Stimulated activated CD4-positive, alpha-beta T cell treated with anti-CD3 and anti-CD28 coated beads, Interleukin-12 subunit alpha, Interleukin-12 subunit beta, amount 100 ng/mL, for 48 hours (primary cell): Measurements from ENCODE around the gene RERE.
"Not testable (repeated sequence)": the region's sequence is repeated elsewhere in the genome, so short reads cannot be mapped to it uniquely, and the experiment has no call there.

ENCODE experiments used
- DNase-seq, 3 donors: peaks; one replicate each; pipeline ENCODE4 v3.0.0-alpha.2; 2020; ENCODE audit warnings: low read depth in 2 of 3, low spot score in 1 of 3

Gene RERE

DNA sequence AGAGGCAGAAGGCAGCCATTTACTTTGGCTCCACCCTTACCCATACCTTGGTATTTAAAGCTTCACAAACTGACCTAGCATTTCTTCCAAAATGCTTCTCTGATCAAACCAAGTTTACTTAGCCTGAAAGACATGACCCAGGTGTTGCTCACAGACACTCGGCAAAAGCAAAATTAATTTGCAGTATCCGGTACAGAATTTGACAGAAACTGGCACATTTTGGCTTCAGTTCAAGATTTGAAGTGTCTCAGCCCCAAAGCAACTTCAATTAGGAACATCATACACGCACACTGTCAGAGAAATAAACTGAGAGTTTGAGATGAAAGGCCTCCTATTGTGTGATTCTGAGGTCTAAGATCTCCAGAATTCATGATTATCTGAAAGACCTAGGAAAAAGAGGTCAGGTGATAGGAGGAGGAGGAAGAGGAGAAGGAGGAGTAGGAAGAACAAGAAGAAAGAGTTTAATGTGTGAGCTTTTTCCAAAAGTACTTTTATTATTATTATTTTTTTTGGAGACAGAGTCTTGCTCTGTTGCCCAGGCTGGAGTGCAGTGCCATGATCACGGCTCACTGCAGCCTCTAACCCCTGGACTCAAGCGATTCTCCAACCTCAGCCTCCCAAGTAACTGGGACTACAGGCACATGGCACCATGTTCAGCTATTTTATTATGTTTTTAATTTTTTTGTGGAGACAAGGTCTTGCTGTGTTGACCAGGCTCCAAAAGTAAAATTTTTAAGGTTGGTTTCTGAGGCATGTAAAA is 355.9 kb downstream of the RERE start:
- no peak for DNase-seq

DNA sequence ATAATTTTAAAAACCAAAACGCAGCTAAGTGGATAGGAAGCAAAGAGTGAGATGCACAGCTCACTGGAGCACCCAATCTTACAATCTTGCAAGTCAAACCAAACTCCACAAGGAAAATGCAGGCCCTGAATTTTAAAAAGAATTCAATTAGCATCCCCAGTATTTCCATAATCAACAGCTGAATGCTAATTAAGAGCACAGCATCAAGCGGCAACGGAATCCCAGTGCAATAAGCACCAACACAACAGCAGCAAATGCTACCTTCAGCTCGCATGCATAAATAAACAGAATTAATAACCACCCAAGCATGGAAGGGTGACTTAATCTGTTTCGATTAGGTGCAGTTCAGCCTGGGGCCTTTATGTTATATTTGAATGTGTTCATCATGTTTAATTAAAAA is 356.7 kb downstream of the RERE start:
- no peak for DNase-seq

DNA sequence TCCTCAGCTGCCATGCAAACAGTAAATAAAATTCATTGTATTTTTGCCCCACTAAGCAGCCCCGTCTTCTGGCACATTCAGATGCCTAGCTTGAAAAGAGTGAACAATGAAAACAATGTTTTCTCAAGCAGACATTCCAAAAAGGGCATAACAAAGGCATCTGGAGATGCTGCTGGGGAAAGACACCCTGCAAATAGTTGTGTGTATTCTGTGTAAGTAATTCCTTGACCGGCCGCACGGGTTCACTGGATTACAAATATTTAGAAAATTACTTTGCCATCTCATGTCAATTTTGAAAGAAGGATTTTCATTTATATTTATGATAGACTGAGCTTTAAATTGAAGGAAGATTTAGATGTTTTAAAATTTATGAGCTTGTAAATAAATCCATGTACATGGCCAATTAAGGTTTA is 357.3 kb downstream of the RERE start:
- DNase-seq = no peak

DNA sequence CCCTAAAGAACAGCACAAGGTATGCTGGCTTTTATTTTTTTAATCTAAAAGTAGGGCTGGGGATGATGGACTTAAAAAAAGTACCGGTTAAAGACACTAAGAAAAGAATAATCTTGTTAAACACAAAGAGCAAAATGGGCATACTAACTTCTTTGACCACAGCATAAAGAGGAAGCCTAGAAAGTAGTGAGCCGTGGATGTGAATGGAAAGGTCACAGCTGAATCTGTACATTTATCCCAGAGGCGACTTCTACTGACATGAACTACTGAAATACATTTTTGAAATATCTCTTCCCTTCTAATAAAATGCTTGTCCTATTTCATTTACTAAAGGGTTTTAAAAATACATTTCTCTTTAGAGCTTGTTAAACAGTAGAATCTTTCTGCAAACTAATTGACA is 358.8 kb downstream of the RERE start:
- no peak for DNase-seq

DNA sequence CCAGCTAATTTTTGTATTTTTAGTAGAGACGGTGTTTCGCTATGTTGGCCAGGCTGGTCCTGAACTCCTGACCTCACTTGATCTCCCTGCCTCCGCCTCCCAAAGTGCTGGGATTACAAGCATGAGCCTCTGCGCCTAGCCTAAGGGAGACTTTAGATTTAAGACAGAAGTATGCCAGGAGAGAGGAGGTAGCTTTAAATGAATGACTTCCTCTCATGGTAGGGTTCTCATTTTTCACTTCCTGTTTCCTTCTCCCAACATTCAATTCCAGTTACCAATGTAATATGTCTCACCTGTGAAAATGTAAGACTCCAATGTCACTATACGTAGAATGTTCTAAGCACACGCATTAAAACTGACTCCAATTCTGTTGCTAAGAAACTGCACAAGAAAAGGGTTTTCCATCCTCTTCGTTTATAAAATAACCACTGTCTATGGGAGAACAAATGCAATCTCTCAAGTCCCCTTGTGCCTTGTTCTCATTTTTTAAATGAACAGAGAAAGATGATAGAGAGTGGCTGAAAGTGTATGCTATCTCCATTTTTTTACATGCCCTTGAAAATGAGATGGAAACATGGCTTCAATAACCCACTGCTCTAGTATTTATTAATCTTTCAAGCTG is 359.6 kb downstream of the RERE start:
- DNase-seq = no peak

DNA sequence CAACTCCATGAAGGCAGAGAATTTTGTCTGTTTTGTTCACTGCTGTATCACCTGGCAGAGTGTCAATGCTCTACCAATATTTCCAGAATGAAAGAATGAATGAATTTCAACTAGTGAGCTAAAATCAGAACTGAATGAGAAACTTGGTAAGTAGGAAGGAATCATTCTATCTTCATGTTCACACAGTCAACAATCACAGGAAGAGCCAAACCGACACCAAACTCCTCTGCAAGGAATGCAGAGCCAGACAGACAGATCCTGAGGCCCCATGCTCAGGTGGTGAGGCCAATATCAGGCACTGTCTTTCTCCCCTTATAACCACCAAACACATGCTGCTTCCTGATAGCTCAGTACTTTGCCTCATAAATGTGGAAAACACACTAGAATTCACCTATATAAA is 360.4 kb downstream of the RERE start:
- DNase-seq = no peak

DNA sequence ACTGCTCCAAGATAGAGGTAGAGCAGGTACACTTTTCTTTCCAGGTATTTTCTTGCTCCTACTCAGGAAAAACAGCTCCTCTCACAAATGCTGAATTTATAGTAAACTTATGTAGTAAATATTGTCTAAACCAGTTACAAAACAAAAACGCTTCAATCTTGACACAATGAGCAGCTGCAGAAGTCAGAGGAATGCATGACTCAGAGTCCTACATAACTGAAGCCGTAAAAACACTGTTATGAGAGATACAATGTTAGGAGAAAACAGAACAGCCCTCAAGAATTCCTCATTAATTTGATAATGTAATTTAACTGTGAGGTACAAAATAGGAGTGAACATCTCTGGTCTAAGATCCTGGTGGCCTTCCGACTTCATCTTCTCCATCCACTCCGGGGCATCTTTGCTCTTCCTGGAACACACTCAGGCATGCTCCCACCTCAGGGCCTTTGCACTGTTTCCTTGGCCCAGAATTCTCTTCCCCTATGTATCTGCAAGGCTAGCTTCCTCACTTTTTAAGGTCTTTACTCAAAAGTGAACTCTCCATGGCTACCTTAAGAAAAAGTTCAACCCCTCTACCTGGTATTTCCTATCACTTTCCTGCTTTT is 361.0 kb downstream of the RERE start:
- no peak for DNase-seq

DNA sequence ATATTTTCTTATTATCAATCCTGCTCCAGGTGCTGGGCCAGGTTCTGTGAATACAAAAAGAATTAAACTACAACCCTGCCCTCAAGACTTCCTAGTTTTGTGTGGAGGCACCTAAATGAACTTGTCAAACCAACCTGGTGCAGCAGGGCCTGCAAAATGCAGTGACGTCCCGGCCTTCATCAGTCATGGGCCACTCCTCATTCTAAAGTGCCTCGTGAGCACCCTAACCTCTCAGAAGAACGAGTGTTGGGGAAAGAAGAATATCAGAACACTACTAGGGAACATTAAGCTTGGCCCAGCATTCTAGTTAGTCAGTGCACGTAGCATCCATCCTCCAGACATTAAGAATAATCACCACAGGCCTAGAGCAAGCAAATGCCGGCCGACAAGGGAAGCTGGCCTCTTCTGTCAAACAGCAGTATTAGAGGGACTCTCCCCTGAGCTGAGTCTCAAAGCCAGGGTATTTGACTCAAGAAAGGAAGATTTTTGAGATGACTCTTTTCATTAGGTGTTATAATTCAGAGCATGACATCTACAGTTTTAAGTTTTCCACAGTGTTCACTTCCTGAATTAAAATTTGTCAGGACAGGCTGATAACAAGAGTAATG is 361.6 kb downstream of the RERE start:
- DNase-seq = no peak

DNA sequence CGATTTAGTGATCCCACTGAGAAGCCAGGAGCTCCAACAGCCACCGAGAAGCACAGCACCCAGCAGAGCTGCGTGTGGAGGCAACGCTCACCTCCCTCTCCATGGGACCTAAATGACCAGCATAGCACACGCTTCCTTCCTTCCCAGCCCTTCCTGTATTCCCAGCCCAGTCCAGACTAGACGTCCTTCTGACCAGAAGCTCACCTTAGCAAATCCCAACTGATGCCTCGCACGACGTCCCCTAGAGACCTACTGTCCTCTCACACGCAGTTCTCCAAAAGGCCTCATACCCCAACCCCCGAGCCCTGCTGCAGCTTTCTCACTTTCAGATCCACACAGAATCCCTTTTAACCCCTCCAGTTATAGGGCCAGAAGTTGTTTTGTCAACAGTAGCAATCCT is 367.1 kb downstream of the RERE start:
- no peak for DNase-seq

DNA sequence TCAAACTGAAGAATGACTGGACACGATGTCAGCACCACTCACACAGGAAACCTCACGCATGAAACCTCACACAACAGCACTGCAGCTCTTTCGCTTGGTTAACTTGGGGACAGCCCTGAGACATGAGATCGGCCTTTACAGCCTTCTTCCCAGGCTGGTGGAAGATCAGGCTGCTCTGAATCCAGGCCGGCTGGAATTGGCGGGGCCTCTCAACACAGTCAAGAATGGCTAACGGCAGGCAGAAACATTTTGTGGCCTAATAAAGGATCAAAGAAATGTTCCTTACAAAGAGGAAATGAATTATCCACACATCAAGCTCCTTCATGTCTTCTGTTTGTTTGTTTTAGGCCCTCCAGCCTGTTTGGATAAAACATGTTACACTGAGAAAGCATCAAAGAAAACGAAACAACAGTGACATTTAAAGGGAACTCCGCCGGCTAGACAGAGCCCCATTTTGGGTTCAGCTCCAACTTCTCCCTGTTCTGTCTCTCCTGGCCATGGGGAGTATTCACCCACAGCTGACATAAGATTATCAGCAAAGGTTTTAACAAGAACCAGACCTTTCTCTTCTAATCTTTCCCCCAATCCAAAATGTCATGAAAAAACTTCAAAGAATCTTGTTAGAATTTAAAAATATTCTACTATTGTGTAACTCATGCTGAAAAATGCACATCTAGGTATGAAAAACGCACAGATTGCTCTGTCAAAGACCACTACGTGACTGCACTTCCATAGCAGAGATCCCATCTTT is 368.4 kb downstream of the RERE start:
- DNase-seq = no peak

DNA sequence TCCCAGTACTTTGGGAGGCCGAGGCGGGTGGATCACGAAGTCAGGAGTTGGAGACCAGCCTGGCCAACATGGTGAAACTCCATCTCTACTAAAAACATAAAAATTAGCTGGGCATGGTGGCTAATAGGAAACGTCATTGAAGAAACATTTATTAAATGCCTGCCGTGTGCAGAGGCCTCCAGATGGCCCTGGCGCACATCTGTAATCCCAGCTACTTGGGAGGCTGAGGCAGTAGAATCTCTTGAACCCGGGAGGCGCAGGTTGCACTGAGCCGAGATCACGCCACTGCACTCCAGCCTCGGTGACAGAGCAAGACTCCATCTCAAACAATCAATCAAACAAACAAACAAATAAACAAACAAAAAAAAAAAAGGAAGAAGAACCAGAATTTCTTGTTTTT is 368.9 kb downstream of the RERE start:
- DNase-seq = not testable (repeated sequence)

DNA sequence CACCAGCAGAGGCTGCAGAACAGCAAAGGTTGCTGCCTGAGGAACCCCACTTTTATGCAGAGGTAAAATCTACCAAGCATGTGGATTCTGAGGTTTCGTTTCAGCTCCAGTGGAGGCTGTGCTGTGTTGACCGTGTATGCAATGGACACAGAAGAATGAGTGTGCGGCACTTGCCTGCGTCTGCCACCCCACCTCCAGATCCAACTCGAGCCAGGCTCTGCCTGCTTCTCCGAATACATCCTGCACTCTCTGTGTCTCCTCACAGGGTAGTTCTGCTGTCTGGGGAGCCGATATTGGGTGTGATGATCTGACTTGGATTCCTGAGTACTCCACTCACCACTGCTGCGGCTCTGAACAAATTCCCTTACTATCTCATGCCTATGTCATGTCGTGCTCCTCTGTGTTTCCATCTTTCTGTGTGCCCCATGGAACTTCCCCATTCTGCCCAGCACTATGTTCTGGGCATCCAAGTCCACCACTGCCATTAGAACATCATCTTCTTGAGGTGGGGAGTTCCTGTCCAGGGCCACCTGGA is 369.8 kb downstream of the RERE start:
- DNase-seq = no peak

DNA sequence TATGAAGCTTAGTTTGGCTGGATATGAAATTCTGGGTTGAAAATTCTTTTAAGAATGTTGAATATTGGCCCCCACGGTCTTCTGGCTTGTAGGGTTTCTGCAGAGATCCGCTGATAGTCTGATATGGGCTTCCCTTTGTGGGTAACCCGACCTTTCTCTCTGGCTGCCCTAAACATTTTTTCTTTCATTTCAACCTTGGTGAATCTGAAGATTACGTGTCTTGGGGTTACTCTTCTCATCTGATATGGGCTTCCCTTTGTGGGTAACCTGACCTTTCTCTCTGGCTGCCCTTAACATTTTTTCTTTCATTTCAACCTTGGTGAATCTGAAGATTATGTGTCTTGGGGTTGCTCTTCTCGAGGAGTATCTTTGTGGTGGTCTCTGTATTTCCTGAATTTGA is 371.3 kb downstream of the RERE start:
- DNase-seq = not testable (repeated sequence)

DNA sequence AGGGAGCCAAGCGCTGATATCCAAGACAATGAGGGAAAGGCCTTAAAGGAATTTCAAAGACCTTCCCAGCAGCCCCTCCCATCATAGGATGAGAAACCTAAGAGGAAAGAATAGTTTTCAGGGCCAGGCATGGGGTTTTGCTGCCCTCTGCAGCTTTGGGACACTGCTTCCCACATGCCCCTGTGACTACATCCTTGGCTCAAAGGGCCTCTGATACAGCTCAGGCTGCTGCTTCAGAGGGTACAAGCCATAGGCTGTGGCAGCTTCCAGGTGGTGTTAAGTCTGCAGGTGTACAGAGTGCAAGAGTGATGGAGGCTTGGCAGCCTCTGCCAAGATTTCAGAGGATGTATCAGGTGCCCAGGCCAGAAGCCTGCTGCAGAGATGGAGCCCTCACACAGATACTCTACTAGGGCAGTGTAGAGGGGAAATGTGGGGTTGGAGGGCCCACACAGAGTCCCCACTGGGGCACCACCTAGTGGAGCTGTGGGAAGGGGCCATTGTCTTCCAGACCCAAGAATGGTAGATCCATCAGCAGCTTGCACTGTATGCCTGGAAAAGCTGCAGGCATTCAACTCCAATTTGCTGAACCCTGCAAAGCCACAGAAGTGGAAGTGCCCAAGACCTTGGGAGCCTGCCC is 373.8 kb downstream of the RERE start:
- no peak for DNase-seq

DNA sequence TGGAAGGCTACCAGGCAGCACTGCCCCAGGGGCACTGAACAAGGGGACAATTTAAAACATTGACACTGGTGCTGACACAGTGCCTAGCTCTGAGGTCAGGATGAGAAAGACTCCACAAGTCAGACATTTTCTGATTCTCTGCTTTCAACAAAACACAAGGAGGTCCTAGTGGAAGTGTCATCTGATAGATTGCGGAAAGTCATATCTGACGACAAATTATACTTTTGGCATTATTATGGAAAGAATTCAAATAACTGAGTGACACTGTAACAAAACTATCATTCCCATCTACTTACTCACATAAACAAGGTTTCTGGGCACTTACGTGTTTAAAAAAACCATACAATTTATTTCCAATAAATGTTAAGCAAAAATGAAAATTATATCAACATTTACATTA is 376.0 kb downstream of the RERE start:
- no peak for DNase-seq

DNA sequence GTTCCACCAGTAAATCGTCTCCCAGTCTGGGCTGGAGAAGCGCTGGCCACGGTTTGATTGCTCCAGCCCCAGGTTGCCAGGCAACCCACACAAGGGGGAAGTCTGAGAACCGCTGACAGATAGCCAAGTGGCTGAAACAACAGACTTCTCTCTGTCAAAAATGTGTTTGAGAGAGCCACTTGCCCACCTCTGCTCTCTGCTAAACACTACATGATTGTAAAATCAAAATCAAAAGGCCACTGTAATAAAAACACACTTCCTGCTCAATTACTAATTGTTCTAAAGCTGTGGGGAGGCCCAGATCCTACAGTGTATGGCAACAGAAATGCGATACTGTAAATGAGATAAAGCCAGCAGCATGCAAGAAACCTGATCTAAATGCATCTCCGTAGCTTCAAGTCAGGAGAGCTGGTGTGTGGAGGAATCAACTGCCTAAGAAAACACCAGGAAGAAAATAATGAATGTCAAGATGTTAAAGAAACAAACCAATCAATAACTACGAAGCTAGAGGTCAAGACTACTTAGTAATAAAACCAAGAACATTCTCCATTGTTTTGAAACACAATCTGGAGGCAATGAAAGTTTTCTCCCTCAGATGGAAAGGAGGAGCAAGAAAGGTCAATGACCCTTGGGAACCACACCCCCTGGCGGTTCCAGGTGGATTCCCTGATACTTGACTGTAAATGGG is 378.3 kb downstream of the RERE start:
- DNase-seq = no peak

DNA sequence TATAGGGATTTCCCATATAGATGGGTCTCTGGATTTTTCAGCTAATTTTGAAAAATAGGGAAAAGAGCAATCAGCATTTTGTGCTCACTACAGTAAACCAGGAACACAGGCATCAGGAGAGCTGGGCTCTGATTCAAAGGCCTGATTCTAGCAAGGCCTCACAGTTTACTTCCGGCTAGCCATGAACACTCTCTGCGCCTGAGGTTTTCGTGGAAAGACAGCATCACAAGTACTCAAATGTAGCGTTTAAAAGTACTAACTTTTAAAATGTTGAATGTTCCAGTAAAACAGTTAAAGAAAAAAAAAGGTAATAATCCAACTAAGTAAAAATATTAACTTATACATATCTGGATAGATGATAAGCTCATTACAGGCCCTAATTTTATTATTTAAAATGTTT is 379.0 kb downstream of the RERE start:
- DNase-seq = no peak

DNA sequence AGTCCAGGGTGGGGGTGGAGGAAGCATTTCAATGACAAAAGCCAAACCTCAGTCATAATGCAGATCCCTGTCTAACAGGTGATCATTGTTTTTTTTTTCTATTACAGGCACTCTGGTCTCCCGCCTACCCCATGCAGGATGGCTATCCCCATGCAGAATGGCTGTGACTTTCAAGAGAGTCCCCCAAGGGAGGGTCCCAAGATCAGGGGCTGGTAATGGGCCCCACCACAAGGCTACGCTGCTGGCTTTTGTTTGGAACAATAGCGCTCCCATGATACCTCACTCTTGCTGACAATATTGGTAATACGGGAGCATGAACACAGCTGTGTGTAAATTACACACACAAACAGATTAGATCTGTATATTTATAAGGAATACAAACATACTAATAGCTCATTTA is 380.1 kb downstream of the RERE start:
- DNase-seq = no peak

DNA sequence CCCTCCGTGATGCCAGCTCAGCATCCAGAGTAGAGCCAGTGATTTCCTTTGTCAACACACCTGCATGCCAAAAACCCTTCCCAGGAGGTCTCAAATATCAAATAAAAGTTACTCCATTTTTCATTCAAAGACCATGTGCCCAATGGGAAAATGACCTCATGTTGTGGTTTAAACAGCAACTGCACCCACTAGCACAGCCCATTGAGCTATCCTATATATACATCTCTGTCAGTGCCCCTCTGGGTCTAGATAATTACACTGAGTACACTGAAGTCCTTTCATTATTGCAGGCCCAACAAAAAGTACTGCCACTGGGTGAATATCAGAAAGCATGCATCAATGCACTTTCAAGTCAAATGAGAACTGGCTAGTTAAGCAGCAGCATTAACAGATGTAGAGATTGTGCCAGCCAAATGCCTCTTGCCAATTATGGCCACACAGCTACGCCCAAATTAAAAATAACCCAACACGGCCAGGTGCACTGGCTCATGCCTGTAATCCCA is 381.8 kb downstream of the RERE start:
- DNase-seq = no peak

DNA sequence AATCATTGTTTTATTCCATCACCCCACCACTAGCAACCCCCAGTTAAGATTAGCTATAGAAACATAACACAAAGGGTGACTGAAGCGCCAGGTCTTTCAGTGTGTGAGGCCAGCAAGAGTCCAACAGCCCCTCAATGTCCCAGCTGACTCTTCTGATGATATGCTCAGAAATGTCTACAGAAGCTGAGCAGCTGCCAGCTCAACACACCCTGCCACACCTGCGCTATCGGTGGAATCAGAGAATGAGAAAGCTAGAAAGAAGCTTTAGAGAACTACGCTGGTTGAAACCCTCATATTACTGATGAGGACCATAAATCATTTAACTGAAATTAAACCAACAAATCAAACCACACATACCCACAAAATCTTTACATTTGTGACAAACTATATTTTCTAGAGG is 383.3 kb downstream of the RERE start:
- DNase-seq = no peak
